WTC11 (cell line): ENCODE data around the gene ZNF853. TPM values are rescaled to one million over a fixed set of nuclear protein-coding genes. Genes with fewer than 3 reads are reported as not detected.
A peak's percentile ranks its signal among the peaks of the same experiment; 100 is the strongest.

ENCODE experiments used
- ATAC-seq: fragments of 200-7000 bp; cut with Tn5 transposase; 2 replicates; pipeline ENCODE4 v1.10.0; 2021; ENCODE audit warnings: mild to moderate bottlenecking, moderate library complexity
- CTCF ChIA-PET: fragments of 300-600 bp; sonication (Branson Sonifier 250); formaldehyde crosslinking; loops from one replicate; lab custom pipeline; 2021; ENCODE audit warnings: antibody characterized with exemption; lab: Charles Lee
- POLR2A ChIA-PET: fragments of 350-600 bp; sonication (Branson Sonifier 250); formaldehyde crosslinking; loops from one replicate; lab custom pipeline; 2021; ENCODE audit warnings: antibody characterized with exemption; lab: Charles Lee
- DNase-seq: peaks from one replicate; pipeline ENCODE4 v3.0.0; 2021; ENCODE audit warnings: low spot score
- H3K27ac Mint-ChIP-seq: 2 replicates; pipeline ENCODE4 v1.8.0; 2021; ENCODE audit warnings: mixed read lengths
- H3K27me3 Mint-ChIP-seq: 2 replicates; pipeline ENCODE4 v1.8.0; 2021; ENCODE audit warnings: low read depth, mild to moderate bottlenecking, moderate library complexity, mixed read lengths
- H3K36me3 Mint-ChIP-seq: 2 replicates; pipeline ENCODE4 v1.8.0; 2021; ENCODE audit warnings: mixed read lengths
- H3K4me1 Mint-ChIP-seq: 2 replicates; pipeline ENCODE4 v1.8.0; 2022; ENCODE audit warnings: mixed read lengths
- H3K4me3 Mint-ChIP-seq: 2 replicates; pipeline ENCODE4 v1.8.0; 2021; ENCODE audit warnings: mild to moderate bottlenecking, moderate library complexity, mixed read lengths
- H3K9me3 Mint-ChIP-seq: 2 replicates; pipeline ENCODE4 v1.8.0; 2021; ENCODE audit warnings: mixed read lengths
- ARID4B ChIP-seq: sonication (generic); formaldehyde crosslinking; IDR thresholded peaks from 2 replicates; pipeline ENCODE4 v1.8.0; 2023; ENCODE audit warnings: missing genetic modification reagents, mild to moderate bottlenecking, borderline replicate concordance
- ESRRA ChIP-seq: sonication (generic); formaldehyde crosslinking; IDR thresholded peaks from 2 replicates; pipeline ENCODE4 v1.8.1; 2022; ENCODE audit warnings: mild to moderate bottlenecking, missing genetic modification reagents, borderline replicate concordance
- FOXP1 ChIP-seq: sonication (generic); formaldehyde crosslinking; IDR thresholded peaks from 2 replicates; pipeline ENCODE4 v1.8.0; 2022; ENCODE audit warnings: missing genetic modification reagents, mild to moderate bottlenecking, moderate library complexity, borderline replicate concordance
- IRF1 ChIP-seq: sonication (generic); formaldehyde crosslinking; IDR thresholded peaks from 2 replicates; pipeline ENCODE4 v1.8.0; 2023; ENCODE audit warnings: missing genetic modification reagents
- IRF2 ChIP-seq: sonication (generic); formaldehyde crosslinking; IDR thresholded peaks from 2 replicates; pipeline ENCODE4 v1.8.0; 2022; ENCODE audit warnings: low read depth, missing genetic modification reagents, borderline replicate concordance
- NR2C2 ChIP-seq: sonication (generic); formaldehyde crosslinking; IDR thresholded peaks from 2 replicates; pipeline ENCODE4 v1.8.0; 2022; ENCODE audit warnings: mild to moderate bottlenecking, missing genetic modification reagents
- SMAD3 ChIP-seq: sonication (generic); formaldehyde crosslinking; IDR thresholded peaks from 2 replicates; pipeline ENCODE4 v1.8.0; 2022; ENCODE audit warnings: missing genetic modification reagents, mild to moderate bottlenecking, borderline replicate concordance
- STAT6 ChIP-seq: sonication (generic); formaldehyde crosslinking; conservative IDR thresholded peaks from 2 replicates; pipeline ENCODE4 v1.8.1; 2023; ENCODE audit warnings: mild to moderate bottlenecking, low read depth, missing genetic modification reagents, moderate library complexity
- TEAD1 ChIP-seq: sonication (generic); formaldehyde crosslinking; IDR thresholded peaks from 2 replicates; pipeline ENCODE4 v1.8.0; 2022; ENCODE audit warnings: mild to moderate bottlenecking, missing genetic modification reagents
- TEAD4 ChIP-seq: sonication (generic); formaldehyde crosslinking; IDR thresholded peaks from 2 replicates; pipeline ENCODE4 v1.8.0; 2022; ENCODE audit warnings: mild to moderate bottlenecking, missing genetic modification reagents
- ZMAT4 ChIP-seq: fragments of 250-450 bp; sonication (Bioruptor Pico); IDR thresholded peaks from 2 replicates; pipeline ENCODE4 v1.9.0; 2021; ENCODE audit warnings: mild to moderate bottlenecking
- ZNF317 ChIP-seq: sonication (generic); formaldehyde crosslinking; IDR thresholded peaks from 2 replicates; pipeline ENCODE4 v1.8.1; 2023; ENCODE audit warnings: low read depth, mild to moderate bottlenecking, moderate library complexity, missing genetic modification reagents, borderline replicate concordance
- ZNF532 ChIP-seq: fragments of 250-450 bp; sonication (Bioruptor Pico); IDR thresholded peaks from 2 replicates; pipeline ENCODE4 v1.9.0; 2021; ENCODE audit warnings: mild to moderate bottlenecking, borderline replicate concordance
- total RNA-seq: library from RNA; stranded (reverse); gene quantifications from 3 replicates; pipeline ENCODE4 v1.2.3, GENCODE V29; 2021

ZNF853 gene
- total RNA-seq, 1 experiment from 2014 or later, result 7.7 TPM

GRCh38 chr7:6650086-6650485 is 34.7 kb downstream of the ZNF853 start (continued):
- no peak for TF ChIP-seq ZMAT4

- ATAC-seq (no peak), DNase-seq (no peak)
- H3K27ac Mint-ChIP-seq, result no peak overlapping the region
- ChIA-PET CTCF (interaction anchor here (1.3 kb wide), 1 partner anchor 60 kb away, joined by 3 read pairs; the partner anchor contains the start of gene INTS15), POLR2A (no interaction called here)
- no peaks in the 10 kb centered on the region for H3K27me3 Mint-ChIP-seq
- TF ChIP-seq SMAD3 (CRISPR knock-in tag) (no peak), ESRRA (no peak), ZNF532 (CRISPR knock-in tag) (no peak), TEAD1 (CRISPR knock-in tag) (no peak), ZNF317 (CRISPR knock-in tag) (no peak), ARID4B (CRISPR knock-in tag) (no peak), STAT6 (CRISPR knock-in tag) (no peak)
- H3K4me3 Mint-ChIP-seq, result no peak overlapping the region
- H3K36me3 Mint-ChIP-seq, result peaks cover 8% of the 10 kb centered on the region
- H3K9me3 Mint-ChIP-seq, result no peaks in the 10 kb centered on the region
- no peaks in the 10 kb centered on the region for H3K4me1 Mint-ChIP-seq
These were observed 35.2 kb downstream of the ZNF853 start for GRCh38 chr7:6650521-6651011.

DNA sequence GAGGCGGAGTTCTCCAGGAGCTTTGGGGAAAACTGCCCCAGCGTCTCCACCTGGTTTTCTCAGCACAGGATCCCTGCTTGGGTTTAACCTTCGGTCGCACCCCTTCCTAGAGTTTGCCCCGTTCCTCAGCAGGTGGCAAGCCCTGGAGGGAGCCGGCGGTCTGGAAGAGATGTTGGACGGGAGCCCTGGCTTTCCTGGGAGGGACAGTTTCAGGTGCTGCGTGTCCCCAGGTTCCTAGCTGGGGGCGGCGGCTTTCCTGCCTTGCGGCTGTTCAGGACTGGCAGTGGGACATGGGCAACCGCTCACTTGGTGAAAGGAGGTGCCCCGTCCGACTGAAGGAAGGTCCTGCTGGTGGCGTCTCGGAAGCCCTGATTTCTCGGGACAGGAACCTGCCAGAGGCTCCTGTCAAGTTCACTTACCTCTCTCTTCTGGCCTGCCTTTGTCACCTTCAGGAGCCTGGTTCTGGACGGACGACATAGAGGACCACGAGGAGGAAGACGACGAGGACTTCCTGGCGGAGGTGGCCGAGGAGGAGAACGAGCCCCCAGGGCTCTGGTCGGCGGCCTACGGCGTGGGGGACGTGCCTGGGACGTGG is 36.5 kb downstream of the ZNF853 start:
- no peak for TF ChIP-seq IRF1 (CRISPR knock-in tag)
- no peak for TF ChIP-seq IRF2 (CRISPR knock-in tag)
- no peak for TF ChIP-seq TEAD4 (CRISPR knock-in tag)
- no peak for TF ChIP-seq FOXP1 (CRISPR knock-in tag)
- TF ChIP-seq NR2C2 (CRISPR knock-in tag), result no peak
- no peak overlapping the region for H3K4me3 Mint-ChIP-seq
- no peak overlapping the region for H3K27ac Mint-ChIP-seq
- peaks cover 8% of the 10 kb centered on the region for H3K36me3 Mint-ChIP-seq
- H3K4me1 Mint-ChIP-seq, result no peaks in the 10 kb centered on the region
- DNase-seq, result peak; percentile 9
- no peaks in the 10 kb centered on the region for H3K9me3 Mint-ChIP-seq
- POLR2A ChIA-PET, result no interaction called here
- CTCF ChIA-PET, result no interaction called here
- no peak for ATAC-seq
- no peaks in the 10 kb centered on the region for H3K27me3 Mint-ChIP-seq
